Measurements from ENCODE around the gene SPATS1.

SPATS1 gene

GRCh38 chr6:44367681-44368080 is 25.2 kb downstream of the SPATS1 start:
- DNase-seq (ENCODE audit: low spot score): no peak
- TF ChIP-seq CTCF (IDR thresholded peaks at IDR 0.05; ENCODE audit: borderline replicate concordance, control extremely low read depth, extremely low read depth, insufficient read depth, missing control alignments): no peak
- in situ Hi-C loops (cut with MboI; ENCODE audit: low sequenced_read_pairs, unreplicated experiment): no loop called here

- DNase-seq (ENCODE audit: low spot score): no peak
- TF ChIP-seq CTCF (IDR thresholded peaks at IDR 0.05; ENCODE audit: borderline replicate concordance, control extremely low read depth, extremely low read depth, insufficient read depth, missing control alignments): no peak
- in situ Hi-C loops (cut with MboI; ENCODE audit: low sequenced_read_pairs, unreplicated experiment): no loop called here
Observed at GRCh38 chr6:44373051-44373450, 30.6 kb downstream of the SPATS1 start.

GRCh38 chr6:44373787-44374186 is 31.3 kb downstream of the SPATS1 start:
- in situ Hi-C loops (cut with MboI; ENCODE audit: low sequenced_read_pairs, unreplicated experiment): no loop called here
- TF ChIP-seq CTCF (IDR thresholded peaks at IDR 0.05; ENCODE audit: borderline replicate concordance, control extremely low read depth, extremely low read depth, insufficient read depth, missing control alignments): no peak
- no peak for DNase-seq (ENCODE audit: low spot score)

GRCh38 chr6:44375071-44375470 is 32.6 kb downstream of the SPATS1 start:
- TF ChIP-seq CTCF (IDR thresholded peaks at IDR 0.05; ENCODE audit: borderline replicate concordance, control extremely low read depth, extremely low read depth, insufficient read depth, missing control alignments): no peak
- in situ Hi-C loops (cut with MboI; ENCODE audit: low sequenced_read_pairs, unreplicated experiment): no loop called here
- DNase-seq (ENCODE audit: low spot score): no peak

- no peak for DNase-seq (ENCODE audit: low spot score)
- TF ChIP-seq CTCF (IDR thresholded peaks at IDR 0.05; ENCODE audit: borderline replicate concordance, control extremely low read depth, extremely low read depth, insufficient read depth, missing control alignments): no peak
- in situ Hi-C loops (cut with MboI; ENCODE audit: low sequenced_read_pairs, unreplicated experiment): no loop called here
Observed at GRCh38 chr6:44377484-44377883, 35.0 kb downstream of the SPATS1 start.

GRCh38 chr6:44377971-44378370 is 35.5 kb downstream of the SPATS1 start:
- no peak for DNase-seq (ENCODE audit: low spot score)
- in situ Hi-C loops (cut with MboI; ENCODE audit: low sequenced_read_pairs, unreplicated experiment): no loop called here
- no peak for TF ChIP-seq CTCF (IDR thresholded peaks at IDR 0.05; ENCODE audit: borderline replicate concordance, control extremely low read depth, extremely low read depth, insufficient read depth, missing control alignments)

- no peak for TF ChIP-seq CTCF (IDR thresholded peaks at IDR 0.05; ENCODE audit: borderline replicate concordance, control extremely low read depth, extremely low read depth, insufficient read depth, missing control alignments)
- DNase-seq (ENCODE audit: low spot score): no peak
- in situ Hi-C loops (cut with MboI; ENCODE audit: low sequenced_read_pairs, unreplicated experiment): no loop called here
Observed at GRCh38 chr6:44381739-44382138, 39.3 kb downstream of the SPATS1 start.
